HG03159 (cell line): ENCODE measurements around the gene BRMS1.
"Not testable (repeated sequence)": the region's sequence is repeated elsewhere in the genome, so short reads cannot be mapped to it uniquely, and the experiment has no call there.

Experiments
- ATAC-seq: cut with Tn5 transposase; IDR thresholded peaks from one replicate; pipeline ENCODE4 v1.9.1; 2021; ENCODE audit warnings: mild to moderate bottlenecking, moderate library complexity; ENCODE audit not compliant: unreplicated experiment

The BRMS1 gene, protein sequence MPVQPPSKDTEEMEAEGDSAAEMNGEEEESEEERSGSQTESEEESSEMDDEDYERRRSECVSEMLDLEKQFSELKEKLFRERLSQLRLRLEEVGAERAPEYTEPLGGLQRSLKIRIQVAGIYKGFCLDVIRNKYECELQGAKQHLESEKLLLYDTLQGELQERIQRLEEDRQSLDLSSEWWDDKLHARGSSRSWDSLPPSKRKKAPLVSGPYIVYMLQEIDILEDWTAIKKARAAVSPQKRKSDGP

DNA sequence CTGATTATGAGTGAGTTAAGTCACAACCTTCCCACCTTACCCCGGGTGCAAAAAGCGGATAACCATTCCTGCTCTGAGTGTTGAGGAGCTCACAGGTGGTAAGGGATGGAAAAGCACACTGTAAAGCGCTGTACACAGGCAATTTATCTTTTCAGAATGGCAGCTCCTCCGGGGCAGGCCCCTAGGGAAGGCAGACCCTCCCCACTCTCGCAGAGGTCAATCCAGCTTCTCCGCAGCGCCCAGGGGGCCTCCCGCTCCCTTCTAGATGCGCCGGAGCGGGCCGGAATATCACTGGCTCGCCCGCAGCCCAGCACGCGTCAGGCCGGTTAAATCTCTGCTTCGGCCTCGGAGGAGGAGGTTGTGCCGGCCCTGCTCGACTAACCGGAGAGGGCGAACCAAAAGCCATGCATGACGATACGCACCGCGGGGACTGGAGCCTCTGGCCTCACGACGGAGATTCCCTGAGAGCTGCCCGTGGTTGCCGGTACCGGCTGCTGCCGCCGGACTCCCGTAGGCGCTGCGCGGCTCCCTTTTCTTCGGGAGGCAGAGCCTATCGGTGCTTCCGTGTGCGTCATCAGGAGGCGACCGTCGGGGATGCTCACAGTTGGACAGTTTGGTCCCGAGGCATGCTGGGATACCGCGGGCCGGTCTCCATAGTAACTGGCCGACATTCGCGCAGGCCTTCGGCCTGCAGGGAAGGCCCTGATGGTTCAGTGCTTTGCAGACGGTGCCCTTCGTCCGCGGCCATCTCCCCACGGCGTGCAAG lies at the start of gene BRMS1:
Gene BRMS1, minus strand, starts transcription at position 555 of the 766 bp plus-strand sequence. CDS start 2,870 bp downstream, outside the sequence.
- peak; percentile 68 for ATAC-seq

DNA sequence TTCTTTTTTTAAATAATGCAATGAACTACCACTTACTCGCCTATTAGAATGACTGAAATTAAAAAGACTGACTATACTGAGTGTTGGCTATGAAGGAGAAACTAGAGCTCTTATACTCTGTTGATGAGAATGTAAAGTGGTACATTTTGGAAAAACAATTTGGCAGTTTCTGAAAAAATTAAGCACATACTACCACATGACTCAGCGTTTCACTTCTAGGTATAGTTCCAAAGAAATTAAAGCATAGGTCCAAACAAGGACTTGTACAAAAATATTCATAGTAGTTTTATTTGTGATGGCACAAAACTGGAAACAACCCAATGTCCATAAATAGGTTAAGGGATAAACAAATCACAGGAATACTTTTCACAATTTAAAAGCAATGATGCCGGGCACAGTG lies 49.0 kb upstream of the BRMS1 start:
- ATAC-seq: no peak

DNA sequence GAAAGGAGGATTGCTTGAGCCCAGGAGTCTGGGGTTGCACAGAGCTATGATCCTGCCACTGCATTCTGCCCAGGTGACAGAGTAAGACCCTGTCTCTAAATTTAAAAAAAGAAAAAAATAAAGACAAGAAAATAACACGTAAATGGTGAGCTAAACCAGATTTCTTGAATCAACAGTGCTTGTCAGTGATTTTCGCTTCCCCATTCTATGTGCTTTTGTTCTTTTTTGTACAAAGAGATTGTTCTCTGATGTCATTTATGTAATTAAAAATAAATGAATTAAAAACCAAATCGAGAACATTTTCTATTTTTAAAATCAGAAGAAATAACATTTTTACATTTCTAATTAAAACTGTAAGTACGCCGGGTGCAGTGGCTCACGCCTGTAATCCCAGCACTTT lies 46.4 kb upstream of the BRMS1 start:
- ATAC-seq: no peak

DNA sequence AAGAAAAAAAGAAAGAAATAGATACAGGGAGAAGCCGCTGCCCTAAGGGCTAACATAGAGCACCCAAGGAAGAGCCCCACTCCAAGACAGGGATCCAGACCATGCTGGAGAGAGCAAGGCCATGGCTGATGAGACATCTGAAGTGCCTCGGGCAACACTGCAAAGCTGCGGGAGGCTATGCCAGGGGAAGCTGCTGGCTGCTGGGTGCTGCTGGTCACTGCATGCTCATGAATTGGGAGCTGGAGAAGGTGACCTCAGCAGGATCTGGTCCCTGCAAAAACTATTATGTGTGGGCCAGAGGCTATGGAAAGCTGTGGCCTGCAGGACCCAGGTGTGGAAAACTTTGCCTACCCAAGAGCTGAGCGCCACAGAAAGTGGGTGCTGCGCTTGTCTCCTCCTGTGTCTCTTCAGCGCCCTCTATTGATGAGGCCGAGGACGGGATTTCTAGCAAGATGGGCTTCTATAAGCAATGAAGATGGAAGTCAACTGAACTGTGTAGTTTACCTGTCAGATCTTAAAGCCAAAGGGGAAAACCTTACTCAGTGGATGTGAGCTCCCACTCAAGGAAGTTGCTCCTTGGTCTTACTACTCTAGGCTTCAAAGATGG lies 44.0 kb upstream of the BRMS1 start:
- ATAC-seq: no peak

DNA sequence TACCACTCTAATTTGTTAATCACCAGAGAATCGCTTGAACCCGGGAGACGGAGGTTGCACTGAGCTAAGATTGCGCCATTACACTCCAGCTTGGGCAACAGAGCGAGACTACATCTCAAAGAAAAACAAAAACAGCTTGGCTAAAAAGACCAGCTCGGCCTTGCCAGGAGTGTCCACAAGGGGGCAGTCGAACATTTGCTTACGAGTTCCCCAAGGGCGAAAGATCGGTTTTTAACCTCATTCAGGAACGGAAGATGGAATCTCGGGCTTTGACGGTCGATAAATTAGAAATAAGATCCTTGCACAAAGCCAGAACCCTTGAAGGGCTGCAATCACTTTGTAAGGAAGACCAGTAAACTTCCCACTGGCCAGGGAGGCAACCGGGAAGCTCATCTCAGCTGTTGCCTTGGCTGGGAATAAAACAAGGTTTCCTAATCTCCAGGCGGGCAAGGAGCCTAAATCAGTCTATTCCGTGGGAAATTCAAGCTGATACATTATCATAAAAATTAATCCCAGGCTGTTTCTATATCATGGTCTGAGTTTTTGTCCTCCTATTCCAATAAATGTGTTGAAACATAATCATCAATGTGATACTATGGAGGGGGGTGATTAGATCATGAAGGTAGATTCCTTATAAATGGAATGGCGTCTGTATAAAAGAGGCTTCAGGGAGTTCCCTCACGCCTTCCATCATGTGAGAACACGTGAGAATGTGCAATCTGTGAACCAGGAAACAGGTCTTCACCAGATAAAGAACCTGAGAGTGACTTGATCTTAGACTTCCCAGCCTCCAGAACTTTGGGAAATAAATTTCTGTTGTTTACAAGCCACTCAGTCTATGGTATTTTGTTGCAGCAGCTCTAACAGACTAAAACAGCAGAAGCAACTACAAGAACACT lies 41.5 kb upstream of the BRMS1 start:
- ATAC-seq: no peak

DNA sequence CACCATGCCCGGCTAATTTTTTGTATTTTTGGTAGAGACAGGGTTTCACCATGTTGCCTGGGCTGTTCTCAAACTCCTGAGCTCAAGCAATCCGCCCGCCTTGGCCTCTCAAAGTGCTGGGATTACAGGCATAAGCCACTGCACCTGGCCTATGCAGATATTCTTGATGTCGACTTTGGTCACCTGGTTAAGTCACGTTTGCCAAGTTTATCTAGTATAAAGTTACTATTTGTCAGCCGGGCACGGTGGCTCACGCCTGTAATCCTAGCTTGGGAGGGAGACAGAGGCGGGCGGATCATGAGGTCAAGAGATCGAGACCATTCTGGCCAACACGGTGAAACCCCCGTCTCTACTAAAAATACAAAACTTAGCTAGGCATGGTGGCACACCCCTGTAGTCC lies 39.4 kb upstream of the BRMS1 start:
- not testable (repeated sequence) for ATAC-seq

DNA sequence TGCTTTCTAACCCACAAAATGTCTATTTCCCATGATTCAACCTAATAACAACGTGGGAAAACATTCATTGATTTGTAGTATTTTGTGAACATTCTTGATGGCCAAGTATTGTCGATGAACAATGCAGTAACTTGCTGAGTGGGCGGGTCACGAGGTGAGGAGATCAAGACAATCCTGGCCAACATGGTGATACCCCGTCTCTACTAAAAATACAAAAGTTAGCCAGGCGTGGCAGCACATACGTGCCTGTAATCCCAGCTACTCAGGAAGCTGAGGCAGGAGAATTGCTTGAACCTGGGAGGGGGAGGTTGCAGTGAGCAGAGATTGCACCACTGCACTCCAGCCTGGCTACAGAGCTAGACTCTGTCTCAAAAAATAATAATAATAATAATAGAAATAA lies 35.4 kb upstream of the BRMS1 start:
- not testable (repeated sequence) for ATAC-seq

DNA sequence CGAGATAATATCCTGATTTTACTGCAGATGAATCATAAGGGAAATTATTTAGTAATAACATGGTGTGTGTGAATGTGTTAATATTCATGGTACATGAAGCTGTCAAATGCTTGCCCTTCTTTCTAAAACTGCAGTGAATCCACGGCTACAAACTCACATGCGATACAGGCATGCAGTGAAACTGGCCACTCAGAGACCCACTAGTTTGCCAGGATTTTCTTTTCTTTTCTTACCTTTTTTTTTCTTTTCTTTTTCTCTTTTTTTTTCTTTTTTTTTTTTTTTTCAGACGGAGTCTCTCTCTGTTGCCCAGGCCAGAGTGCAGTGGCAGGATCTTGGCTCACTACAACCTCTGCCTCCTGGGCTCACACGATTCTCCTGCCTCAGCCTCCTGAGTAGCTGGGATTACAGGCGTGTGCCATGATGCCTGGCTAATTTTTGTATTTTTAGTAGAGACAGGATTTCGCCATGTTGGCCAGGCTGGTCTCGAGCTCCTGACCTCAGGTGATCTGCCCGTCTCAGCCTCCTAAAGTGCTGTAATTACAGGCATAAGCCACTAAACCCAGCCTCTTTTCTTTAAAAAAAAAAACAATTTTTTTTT lies 28.9 kb upstream of the BRMS1 start:
- not testable (repeated sequence) for ATAC-seq

DNA sequence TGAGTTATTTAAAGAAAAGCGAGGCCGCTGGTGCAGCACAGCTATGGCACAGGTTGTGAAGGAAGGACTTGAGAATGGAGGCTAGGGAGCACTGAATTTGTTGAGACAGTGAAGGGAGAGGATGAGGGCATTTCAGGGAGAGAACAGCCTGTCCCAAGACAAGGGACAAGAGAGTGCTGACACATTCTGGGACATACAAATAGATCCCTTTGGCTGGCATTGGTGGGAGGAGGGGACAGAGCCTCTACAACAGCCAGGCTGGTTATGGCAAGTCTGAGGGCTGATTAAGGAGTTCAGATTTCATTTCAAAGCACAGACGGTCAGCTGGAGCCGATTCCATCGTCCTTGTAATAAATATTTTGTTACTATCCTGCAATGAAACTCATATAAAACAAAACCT lies 28.4 kb upstream of the BRMS1 start:
- no peak for ATAC-seq

DNA sequence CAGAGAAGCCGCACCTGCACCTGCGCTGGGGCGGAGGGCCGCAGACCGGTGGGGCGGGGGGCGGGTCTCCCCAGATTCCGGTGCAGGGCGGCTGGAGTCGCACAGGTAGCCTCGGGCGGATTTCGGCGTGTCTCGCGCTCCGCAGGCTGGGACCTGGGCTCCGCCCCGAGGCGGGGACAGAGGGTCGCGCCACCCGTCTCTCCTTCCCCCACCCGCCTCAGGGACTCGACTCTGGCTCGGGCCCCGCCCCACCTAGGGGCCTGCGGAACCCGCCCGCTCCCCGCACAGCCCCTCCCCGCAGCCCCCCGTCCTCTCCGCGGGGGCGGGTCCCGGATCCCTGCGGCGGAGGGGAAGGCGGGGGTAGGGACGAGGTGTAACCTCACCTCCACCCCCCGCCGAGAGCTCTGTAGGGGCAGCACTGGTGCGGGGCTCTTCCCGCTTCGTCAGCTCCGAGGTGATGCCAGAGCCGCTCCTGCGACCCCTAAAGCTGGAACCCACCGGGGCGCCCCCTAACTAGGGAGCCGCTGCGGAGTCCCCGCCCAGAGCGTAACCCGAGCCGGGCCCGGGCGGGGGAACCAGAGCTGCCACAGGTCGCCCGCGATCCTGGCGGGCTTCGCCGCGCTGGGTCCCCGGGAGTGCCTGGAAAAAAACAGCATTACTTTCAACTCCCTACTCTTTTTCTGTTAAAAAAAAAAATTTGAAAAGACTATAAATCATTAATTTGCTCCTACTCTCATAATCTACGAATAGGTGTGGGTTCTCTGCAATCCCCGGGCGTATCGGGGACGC lies 26.9 kb upstream of the BRMS1 start, which contains the start of gene SLC29A2:
Gene SLC29A2, minus strand, starts transcription at position 134 of the 789 bp plus-strand sequence. CDS start 169 bp downstream, outside the sequence.
- ATAC-seq: peak; percentile 45

DNA sequence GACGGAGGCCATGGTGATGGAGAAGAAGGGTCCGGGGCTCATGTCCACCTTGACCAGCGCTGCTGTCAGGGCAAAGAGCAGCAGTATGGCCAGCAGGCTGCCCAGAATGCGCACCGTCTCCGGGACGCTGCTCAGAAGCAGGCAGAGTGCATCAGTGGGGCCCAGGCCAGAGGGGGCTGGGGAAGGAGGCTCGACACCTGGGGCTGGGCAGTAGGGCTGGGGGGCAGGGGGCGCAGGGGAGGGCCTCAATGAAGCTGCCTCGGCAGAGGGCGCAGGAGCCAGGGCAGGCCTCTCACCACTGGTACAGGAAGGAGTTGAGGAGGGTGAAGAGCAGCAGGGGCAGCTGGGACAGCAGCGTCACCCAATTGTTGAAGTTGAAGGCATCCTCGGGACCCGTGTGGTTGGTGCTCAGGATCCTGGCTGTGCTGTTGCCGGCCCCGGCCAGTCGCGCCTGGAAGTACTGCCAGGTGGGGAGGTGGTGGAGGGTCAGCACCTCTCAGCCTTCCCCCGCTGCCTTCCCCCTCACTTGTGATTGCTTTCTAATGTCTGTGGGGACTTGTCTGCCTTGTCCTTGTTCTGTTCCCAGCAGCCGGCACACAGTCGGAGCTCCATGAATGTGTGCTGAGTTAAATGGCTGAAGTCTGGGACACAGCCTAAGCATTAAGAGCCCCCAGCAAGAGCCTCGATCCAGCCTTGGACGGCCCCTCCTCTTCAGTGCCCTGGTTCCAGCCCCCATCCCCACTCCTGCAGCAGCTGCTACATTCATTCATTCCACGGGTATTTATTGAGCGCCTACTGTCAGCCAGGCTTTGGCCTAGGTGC lies 24.4 kb upstream of the BRMS1 start:
- ATAC-seq: no peak

DNA sequence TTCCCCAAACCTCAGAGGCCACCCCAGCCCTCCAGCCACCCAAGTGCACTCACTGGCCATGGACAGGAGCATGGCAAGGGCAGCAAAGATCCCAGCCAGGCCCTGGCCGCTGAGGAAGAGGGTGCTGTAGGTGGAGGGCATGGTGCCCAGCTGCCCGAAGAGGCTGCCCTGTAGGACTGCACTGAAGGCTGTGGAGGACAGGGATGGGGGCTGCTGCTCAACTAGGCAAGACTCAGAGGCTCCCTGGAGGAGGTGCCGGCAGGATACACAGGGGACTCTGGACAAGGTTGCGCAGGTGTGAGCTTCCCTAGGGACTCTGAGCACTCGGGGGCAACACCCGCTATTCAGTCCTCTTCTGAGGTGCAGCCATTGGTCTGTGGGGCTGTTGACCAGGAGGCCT lies 23.6 kb upstream of the BRMS1 start:
- no peak for ATAC-seq

DNA sequence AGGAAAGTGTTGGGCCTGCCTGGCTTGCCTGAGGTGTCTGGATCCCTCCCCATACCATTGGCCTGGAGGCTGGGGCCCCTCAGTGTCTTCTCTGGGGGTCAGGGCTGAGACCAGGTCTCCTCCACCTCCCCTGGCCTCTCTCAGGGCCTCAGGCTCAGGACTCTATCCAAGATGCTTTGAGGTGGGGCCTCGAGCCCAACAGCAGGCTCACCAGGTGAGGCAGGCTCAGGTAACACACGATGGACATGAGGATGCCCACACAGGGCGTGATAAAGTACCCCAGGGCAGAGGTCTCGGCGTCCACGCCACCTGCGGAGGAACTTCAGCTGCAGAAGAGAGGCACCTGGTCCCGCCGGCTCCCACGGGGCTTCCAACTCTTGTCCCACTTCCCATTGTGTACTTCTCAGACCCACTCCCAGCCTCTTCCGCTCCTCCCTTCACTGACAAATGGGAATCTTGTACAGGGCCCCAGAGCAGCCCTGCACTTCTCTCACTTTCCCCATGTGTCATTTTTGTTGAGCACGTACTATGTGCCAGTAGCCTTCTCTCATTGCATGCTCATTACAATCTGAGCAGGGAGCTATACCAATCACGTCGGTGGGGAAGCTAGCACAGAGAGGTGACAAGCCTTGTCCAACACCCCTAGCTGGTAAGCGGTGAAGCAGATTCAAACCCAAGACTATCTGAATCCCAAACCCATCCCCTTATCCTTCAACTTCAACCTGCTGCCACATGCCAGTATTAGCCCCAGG lies 22.8 kb upstream of the BRMS1 start:
- ATAC-seq: no peak

DNA sequence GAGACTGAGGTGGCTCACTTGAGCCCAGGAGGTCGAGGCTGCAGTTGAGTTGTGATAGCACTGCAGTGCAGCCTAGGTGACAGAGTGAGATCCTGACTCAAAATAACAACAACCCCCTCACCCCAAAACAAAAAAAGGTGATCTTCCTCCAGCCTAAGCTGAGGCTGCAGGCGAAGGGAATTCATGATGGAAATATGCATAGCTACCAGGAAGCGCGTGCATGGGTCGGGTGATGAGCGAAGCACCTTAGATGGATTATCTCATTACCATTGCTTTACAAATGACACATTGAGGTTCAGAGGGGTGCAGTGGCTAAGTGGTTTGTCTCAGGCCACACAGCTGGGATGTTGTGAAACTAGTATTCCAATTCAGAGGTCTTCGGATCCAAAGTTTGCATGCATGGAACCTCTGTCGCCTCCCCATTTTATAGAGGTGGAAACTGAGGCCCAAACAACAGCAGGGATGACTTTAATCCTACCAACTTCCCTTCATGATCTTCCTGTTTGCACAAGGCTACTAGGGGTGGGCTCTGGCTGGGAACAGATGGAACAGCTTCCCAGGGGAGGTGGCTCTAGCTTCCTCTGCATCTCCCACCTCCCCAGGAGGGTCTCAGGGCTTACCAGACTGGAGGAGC lies 22.1 kb upstream of the BRMS1 start:
- no peak for ATAC-seq

DNA sequence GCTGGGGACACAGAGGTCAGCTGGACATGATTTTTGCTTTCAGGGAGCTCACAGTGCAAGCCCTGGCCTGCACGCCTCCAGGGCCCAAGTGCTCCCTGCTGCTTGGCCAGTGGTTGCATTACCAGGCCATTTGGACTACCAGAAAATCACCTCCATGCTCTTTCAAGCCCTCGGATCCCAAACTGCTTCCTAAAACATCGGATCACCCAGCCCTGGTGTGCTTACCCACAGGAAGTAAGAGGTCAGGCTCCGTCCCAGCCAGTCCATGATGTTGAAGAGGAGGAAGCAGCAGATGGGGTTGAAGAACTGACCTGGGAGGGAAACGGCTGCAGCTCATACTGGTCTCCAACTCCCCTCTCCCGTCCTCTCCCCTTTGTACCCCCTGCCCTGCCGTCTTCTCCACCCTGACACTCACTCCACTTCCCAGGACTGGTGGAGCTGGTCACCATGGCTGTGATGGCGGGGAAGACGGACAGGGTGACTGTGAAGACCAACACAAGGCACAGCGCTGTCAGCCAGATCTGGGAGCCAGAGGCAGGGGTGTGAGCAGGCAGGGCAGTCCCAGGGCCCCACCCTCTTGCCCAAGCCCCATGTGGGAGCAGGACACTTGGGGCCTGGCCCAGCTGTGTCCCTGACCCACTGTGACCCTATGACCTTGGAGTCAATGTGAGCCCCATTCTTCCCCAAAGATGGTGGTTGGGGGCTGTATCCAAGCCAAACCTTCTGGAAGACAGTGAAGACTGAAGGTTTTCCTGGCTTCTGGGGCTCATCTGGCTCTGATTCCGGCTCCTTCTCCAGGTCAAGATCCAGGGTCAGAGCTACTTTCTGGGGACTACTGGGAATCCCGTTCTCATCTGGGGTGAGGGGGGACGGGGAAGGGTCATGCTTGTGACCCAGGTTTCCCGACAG lies 21.1 kb upstream of the BRMS1 start:
- ATAC-seq: no peak

DNA sequence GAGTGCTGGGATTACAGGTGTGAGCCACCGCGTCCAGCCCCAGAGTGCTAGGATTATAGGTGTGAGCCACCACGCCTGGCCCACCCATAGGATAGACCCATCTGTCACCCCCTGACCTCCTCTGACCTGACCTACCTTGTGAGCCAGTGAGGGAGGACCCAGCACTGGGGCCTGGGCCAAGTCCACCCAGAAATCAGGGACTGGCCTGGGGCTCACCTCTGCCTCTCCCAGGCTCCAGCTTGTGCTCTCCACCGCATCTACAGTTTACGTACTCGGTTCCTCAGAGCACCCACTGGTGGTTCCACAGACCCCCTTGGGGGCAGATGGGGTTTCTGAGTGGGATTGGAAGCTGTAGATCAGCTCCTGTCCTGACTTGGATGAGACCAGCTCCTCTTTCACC lies 20.3 kb upstream of the BRMS1 start:
- no peak for ATAC-seq
